Sigmoid colon (tissue), 7 donors: Measurements from ENCODE around the gene CAMTA1. TPM values are rescaled to one million over a fixed set of nuclear protein-coding genes. Genes with fewer than 3 reads are reported as not detected.

ENCODE experiments used
- DNase-seq: peaks from one replicate; pipeline ENCODE4 v3.0.0-alpha.2; 2019
- H3K27ac ChIP-seq, 4 donors: fragments of 200-600 bp; sonication (generic); one replicate each; pipeline ENCODE4 v1.5.1; 2016 to 2019; ENCODE audit warnings: mild to moderate bottlenecking in 1 of 4
- H3K27me3 ChIP-seq, 3 donors: fragments of 200-600 bp; sonication (generic); one replicate each; pipeline ENCODE4 v1.5.1; 2019; ENCODE audit warnings: mild to moderate bottlenecking in 1 of 3
- H3K36me3 ChIP-seq, 4 donors: fragments of 200-600 bp; sonication (generic); one replicate each; pipeline ENCODE4 v1.5.1; 2016 to 2019
- H3K4me1 ChIP-seq, 4 donors: fragments of 200-600 bp; sonication (generic); one replicate each; pipeline ENCODE4 v1.5.1; 2017 to 2019
- H3K4me3 ChIP-seq, 4 donors: fragments of 200-600 bp; sonication (generic); one replicate each; pipeline ENCODE4 v1.5.1; 2017 to 2019; ENCODE audit warnings: mild to moderate bottlenecking in 2 of 4, moderate library complexity in 1 of 4
- H3K9me3 ChIP-seq, 4 donors: fragments of 200-600 bp in 3 of 4; sonication (generic) in 3 of 4; one replicate each; pipeline versions ENCODE4 v1.5.1 to v1.6.1; 2013 to 2019
- EP300 ChIP-seq, 4 donors: sonication (generic); formaldehyde crosslinking; IDR thresholded peaks; one replicate each; pipeline ENCODE4 v1.6.1; 2017; ENCODE audit warnings: antibody characterized with exemption in 4 of 4
- POLR2A ChIP-seq, 2 donors: fragments of 450-650 bp; IDR thresholded peaks; one replicate each; pipeline ENCODE4 v1.6.1; 2016; ENCODE audit warnings: antibody characterized with exemption in 2 of 2, mild to moderate bottlenecking in 2 of 2, moderate library complexity in 2 of 2
- POLR2AphosphoS5 ChIP-seq, 4 donors: sonication (generic); formaldehyde crosslinking; IDR thresholded peaks; one replicate each; pipeline ENCODE4 v1.6.1; 2017; ENCODE audit warnings: antibody characterized with exemption in 4 of 4
- WGBS, 2 donors: extraction: QIAGEN DNeasy Blood & Tissue Kit; methylation state at CpG; one replicate each; pipeline ENCODE4 v1.1.7; 2013; 5-methylcytosine and 5-hydroxymethylcytosine counted together
- intact Hi-C: fragments of 100-400 bp; cut with DNase I; formaldehyde crosslinking; loops from one replicate; pipeline ENCODE4 v1.15.1; 2023
- polyA plus RNA-seq, 3 donors: library from polyadenylated mRNA; stranded (reverse); fragments of 200-250 nt; gene quantifications; one replicate each; pipeline ENCODE4 v1.2.3, GENCODE V29; 2013
- total RNA-seq, 4 donors: library from RNA; depleted of rRNA; stranded (reverse); fragments of >200 nt; gene quantifications; one replicate each; pipeline ENCODE4 v1.1.0, GENCODE V29; 2016
- TF ChIP-seq, protein P1 (sequence below), 4 experiments: fragments of 450-650 bp in 3 of 4; fragments of 200-600 bp in 1 of 4; IDR thresholded peaks; one replicate each; pipeline ENCODE4 v1.5.1; 2016 to 2019; ENCODE audit warnings: antibody characterized with exemption in 4 of 4, mild to moderate bottlenecking in 3 of 4, moderate library complexity in 2 of 4
- donor health status: healthy with polysubstance abuse.
- donor health status: Bipolar disorder and iron deficiency.
- donor health status: healthy.

The CAMTA1 gene
- total and polyA plus RNA-seq, 7 donors = 97.9 to 196 (median 177) TPM

DNA sequence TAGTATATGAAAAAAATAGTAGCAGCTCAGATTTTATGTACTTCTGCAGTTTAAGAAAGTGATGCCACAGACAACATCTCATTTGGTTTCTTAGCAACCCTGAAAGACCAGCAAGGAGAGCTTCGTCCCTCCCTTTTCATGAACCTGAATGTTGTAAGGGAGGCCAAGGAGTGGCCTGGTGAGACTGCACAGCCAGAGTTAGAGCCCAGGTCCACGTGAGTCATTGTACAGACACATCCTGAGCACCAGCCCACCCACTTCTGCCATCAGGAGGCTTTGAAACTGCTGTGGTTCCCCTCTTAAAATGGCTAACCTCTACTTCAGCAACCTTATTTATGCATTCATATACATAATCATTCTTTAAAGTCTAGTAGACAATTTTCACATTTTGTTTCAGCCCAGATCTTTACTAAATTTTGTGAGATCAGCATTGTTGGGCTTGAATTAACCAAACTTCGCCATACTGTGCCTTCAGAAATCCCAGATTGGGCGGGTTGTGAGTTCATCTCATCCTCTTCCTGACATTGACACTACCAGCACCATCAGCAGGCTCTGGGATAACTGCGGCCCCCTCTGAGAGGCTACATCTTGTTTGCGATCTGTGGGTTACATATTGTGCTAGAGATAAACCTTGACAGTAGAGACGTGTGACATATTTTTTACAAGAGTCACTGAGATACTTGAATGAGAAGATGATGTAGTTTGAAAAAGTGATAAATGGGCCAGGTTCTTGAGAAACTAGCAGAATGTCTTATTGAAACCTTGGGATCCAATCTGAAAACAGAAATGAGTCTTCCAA, 106.7 kb downstream of the CAMTA1 start:
- no peak for TF ChIP-seq POLR2A (IDR thresholded peaks at IDR 0.05)
- TF ChIP-seq, protein P1, sequence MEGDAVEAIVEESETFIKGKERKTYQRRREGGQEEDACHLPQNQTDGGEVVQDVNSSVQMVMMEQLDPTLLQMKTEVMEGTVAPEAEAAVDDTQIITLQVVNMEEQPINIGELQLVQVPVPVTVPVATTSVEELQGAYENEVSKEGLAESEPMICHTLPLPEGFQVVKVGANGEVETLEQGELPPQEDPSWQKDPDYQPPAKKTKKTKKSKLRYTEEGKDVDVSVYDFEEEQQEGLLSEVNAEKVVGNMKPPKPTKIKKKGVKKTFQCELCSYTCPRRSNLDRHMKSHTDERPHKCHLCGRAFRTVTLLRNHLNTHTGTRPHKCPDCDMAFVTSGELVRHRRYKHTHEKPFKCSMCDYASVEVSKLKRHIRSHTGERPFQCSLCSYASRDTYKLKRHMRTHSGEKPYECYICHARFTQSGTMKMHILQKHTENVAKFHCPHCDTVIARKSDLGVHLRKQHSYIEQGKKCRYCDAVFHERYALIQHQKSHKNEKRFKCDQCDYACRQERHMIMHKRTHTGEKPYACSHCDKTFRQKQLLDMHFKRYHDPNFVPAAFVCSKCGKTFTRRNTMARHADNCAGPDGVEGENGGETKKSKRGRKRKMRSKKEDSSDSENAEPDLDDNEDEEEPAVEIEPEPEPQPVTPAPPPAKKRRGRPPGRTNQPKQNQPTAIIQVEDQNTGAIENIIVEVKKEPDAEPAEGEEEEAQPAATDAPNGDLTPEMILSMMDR (IDR thresholded peaks at IDR 0.05) = no peak
- no peak for TF ChIP-seq EP300 (IDR thresholded peaks at IDR 0.05)
- no peak for TF ChIP-seq POLR2AphosphoS5 (IDR thresholded peaks at IDR 0.05)
- Histone ChIP-seq H3K9me3 (no peaks in the 10 kb centered on the region), H3K27me3 (no peaks in the 10 kb centered on the region), H3K36me3 (peaks cover 0 to 8% (median 0%) of the 10 kb centered on the region in 4 donors), H3K27ac (no peak overlapping the region), H3K4me3 (no peak overlapping the region), H3K4me1 (no peaks in the 10 kb centered on the region)
- DNase-seq = no peak
- WGBS, 2 donors = 90 to 93% methylated on average over 7 of the region's 7 CpGs
- intact Hi-C loops = loop anchor here (5.0 kb wide), 1 partner anchor 170 kb away; no protein-coding TSS in a partner anchor

DNA sequence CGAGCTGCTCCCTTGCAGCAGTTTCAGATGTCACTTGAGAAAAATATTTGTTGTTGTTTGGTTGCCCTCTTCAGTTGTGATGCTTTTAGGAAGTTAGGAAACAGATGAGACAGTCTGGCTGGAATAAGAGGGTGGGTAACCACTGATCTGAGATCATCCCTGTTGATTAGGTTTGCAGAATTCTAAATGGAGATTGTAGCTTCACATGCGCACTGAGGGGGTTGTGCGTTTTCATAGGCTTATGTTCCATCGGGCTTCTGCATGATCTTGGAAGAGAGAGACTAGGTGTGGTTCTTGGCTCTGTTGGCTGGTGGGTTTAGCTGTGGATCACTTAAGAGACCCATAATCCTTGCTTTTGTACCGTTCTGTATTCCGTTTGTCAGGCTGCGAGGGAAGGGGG, 108.1 kb downstream of the CAMTA1 start:
- no peaks in the 10 kb centered on the region for H3K4me1 ChIP-seq
- intact Hi-C loops = loop anchor here (5.0 kb wide), 1 partner anchor 171 kb away; no protein-coding TSS in a partner anchor
- TF ChIP-seq EP300 (IDR thresholded peaks at IDR 0.05) (no peak), POLR2AphosphoS5 (IDR thresholded peaks at IDR 0.05) (no peak), POLR2A (IDR thresholded peaks at IDR 0.05) (no peak)
- TF ChIP-seq, protein P1 (IDR thresholded peaks at IDR 0.05) = no peak
- H3K4me3 ChIP-seq = no peak overlapping the region
- no peaks in the 10 kb centered on the region for H3K36me3 ChIP-seq
- H3K9me3 ChIP-seq = no peaks in the 10 kb centered on the region
- H3K27me3 ChIP-seq = no peaks in the 10 kb centered on the region
- H3K27ac ChIP-seq = no peak overlapping the region
- no peak for DNase-seq
- WGBS, 2 donors = 88 to 98% methylated on average over 7 of the region's 7 CpGs

DNA sequence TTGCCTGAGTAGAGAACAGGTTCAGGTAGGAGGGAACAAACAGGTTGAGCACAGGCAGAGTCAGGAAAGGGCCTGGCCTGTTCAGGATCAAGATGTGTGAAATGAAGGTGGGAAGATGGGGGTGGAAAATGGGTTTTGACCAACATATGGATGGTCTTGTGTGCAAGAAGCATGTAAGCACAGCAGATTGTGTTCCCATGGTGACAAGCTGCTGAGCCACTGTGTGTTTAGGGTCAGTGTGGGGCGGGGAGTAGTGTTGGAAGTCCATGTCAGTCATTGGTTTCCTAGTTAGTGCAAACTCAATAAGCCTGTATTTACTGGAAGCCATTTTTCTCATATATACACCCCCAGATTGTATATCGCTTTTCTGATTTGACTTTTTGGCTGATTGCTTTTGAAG, 111.9 kb downstream of the CAMTA1 start:
- H3K36me3 ChIP-seq = no peaks in the 10 kb centered on the region
- H3K9me3 ChIP-seq = no peaks in the 10 kb centered on the region
- H3K4me1 ChIP-seq = no peaks in the 10 kb centered on the region
- DNase-seq = no peak
- intact Hi-C loops = no loop called here
- no peak overlapping the region for H3K4me3 ChIP-seq
- no peaks in the 10 kb centered on the region for H3K27me3 ChIP-seq
- WGBS, 2 donors = 93 to 95% methylated on average over 2 of the region's 2 CpGs
- no peak overlapping the region for H3K27ac ChIP-seq
- no peak for TF ChIP-seq EP300 (IDR thresholded peaks at IDR 0.05)
- no peak for TF ChIP-seq POLR2AphosphoS5 (IDR thresholded peaks at IDR 0.05)
- TF ChIP-seq, protein P1 (IDR thresholded peaks at IDR 0.05) = no peak
- TF ChIP-seq POLR2A (IDR thresholded peaks at IDR 0.05) = no peak

DNA sequence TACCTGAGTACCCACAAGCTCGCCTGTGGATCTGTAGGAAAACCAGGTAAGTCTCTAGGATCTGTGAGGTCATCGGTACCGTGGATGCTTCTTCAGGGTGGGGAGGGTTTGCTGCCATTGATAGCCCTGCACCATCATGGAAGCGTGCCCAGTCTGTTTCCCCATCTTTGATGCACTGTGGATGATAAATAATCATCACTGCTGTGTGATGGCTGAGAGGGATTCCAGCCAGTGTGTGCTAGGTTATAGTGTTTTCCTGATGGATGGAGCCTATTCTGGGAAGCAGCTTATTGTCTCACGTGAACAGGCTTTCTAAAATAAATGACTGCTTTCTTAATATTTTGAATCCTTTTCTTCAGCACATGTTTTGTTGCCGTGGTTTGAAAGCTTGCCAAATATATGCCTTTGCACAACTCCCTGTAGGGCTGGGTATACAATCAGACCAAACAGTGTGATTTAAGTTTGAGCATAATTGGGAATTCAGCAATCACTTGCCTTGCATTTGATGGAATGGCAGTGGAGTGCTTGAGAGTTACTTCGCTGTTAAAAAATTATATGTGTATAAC, 113.8 kb downstream of the CAMTA1 start:
- H3K27ac ChIP-seq = no peak overlapping the region
- no peaks in the 10 kb centered on the region for H3K4me1 ChIP-seq
- 63 to 80% methylated on average over 7 of the region's 7 CpGs for WGBS, 2 donors
- H3K9me3 ChIP-seq = no peaks in the 10 kb centered on the region
- H3K27me3 ChIP-seq = no peaks in the 10 kb centered on the region
- TF ChIP-seq POLR2AphosphoS5 (IDR thresholded peaks at IDR 0.05) (no peak), EP300 (IDR thresholded peaks at IDR 0.05) (no peak), POLR2A (IDR thresholded peaks at IDR 0.05) (no peak)
- TF ChIP-seq, protein P1 (IDR thresholded peaks at IDR 0.05) = no peak
- intact Hi-C loops = no loop called here
- no peaks in the 10 kb centered on the region for H3K36me3 ChIP-seq
- DNase-seq = no peak
- no peak overlapping the region for H3K4me3 ChIP-seq
